HepG2 (cell line): ENCODE results near the gene ZCCHC3. TPM values are rescaled to one million over a fixed set of nuclear protein-coding genes. Genes with fewer than 3 reads are reported as not detected.

Experiments
- BHLHE40 ChIP-seq: IDR thresholded peaks from 2 replicates; pipeline ENCODE4 v1.6.1; 2011; ENCODE audit warnings: low read length, improper control_type of control experiment
- DMAP1 ChIP-seq: IDR thresholded peaks from 2 replicates; pipeline ENCODE4 v1.6.1; 2016
- HMGA1 ChIP-seq: sonication (generic); formaldehyde crosslinking; conservative IDR thresholded peaks from 2 replicates; pipeline ENCODE4 v1.4.0; 2020; ENCODE audit warnings: missing genetic modification reagents
- MEIS1 ChIP-seq: sonication (generic); formaldehyde crosslinking; IDR thresholded peaks from 2 replicates; pipeline ENCODE4 v1.9.0; 2021; ENCODE audit warnings: mild to moderate bottlenecking, missing genetic modification reagents, moderate library complexity, borderline replicate concordance
- NAIF1 ChIP-seq: sonication (generic); formaldehyde crosslinking; IDR thresholded peaks from 2 replicates; pipeline ENCODE4 v1.5.0; 2020; ENCODE audit warnings: mild to moderate bottlenecking, missing genetic modification reagents, borderline replicate concordance
- NFIB ChIP-seq: sonication (generic); formaldehyde crosslinking; IDR thresholded peaks from 2 replicates; pipeline ENCODE4 v1.9.0; 2021; ENCODE audit warnings: missing genetic modification reagents, mild to moderate bottlenecking, borderline replicate concordance
- NR2F2 ChIP-seq: IDR thresholded peaks from 2 replicates; pipeline ENCODE4 v1.6.1; 2012; ENCODE audit warnings: low read depth, inconsistent platforms, borderline replicate concordance
- PHF21A ChIP-seq: sonication (generic); formaldehyde crosslinking; IDR thresholded peaks from 2 replicates; pipeline ENCODE4 v1.5.0; 2020; ENCODE audit warnings: mild to moderate bottlenecking, missing genetic modification reagents
- REXO4 ChIP-seq: sonication (generic); formaldehyde crosslinking; IDR thresholded peaks from 2 replicates; pipeline ENCODE4 v1.8.0; 2022; ENCODE audit warnings: missing genetic modification reagents, mild to moderate bottlenecking, borderline replicate concordance
- WIZ ChIP-seq: sonication (generic); formaldehyde crosslinking; IDR thresholded peaks from 2 replicates; pipeline ENCODE4 v1.5.1; 2020; ENCODE audit warnings: mild to moderate bottlenecking, missing genetic modification reagents
- ZNF614 ChIP-seq: IDR thresholded peaks from 2 replicates; pipeline ENCODE4 v1.6.1; 2018; ENCODE audit warnings: missing biosample characterization, missing genetic modification reagents, inconsistent platforms, borderline replicate concordance
- ZNF782 ChIP-seq: sonication (generic); formaldehyde crosslinking; IDR thresholded peaks from 2 replicates; pipeline ENCODE4 v1.4.0; 2020; ENCODE audit warnings: missing genetic modification reagents, mild to moderate bottlenecking, borderline replicate concordance
- ZNF788 ChIP-seq: sonication (generic); formaldehyde crosslinking; IDR thresholded peaks from 2 replicates; pipeline ENCODE4 v1.5.0; 2020; ENCODE audit warnings: mild to moderate bottlenecking, missing genetic modification reagents, borderline replicate concordance
- ZSCAN9 ChIP-seq: IDR thresholded peaks from 2 replicates; pipeline ENCODE4 v1.6.1; 2016; ENCODE audit warnings: borderline replicate concordance
- polyA plus RNA-seq, 8 experiments: library from polyadenylated mRNA; depleted of rRNA in 3 of 8; stranded (reverse) in 7 of 8; unstranded in 1 of 8; fragments of >200 nt; fragmentation: Illumina TruSeq in 4 of 8; extraction: Trizol in 4 of 8; gene quantifications; 2 replicates each; pipeline versions ENCODE4 v1.2.1 to v1.2.3, GENCODE V29; 2011 to 2016; ENCODE audit warnings: low read depth in 4 of 8, missing spikeins in 1 of 8, mixed read lengths in 1 of 8; ENCODE audit not compliant: insufficient read depth in 1 of 8
- total RNA-seq, 5 experiments: library from RNA; depleted of rRNA; stranded (reverse); fragments of >200 nt; fragmentation: Illumina TruSeq; extraction: Trizol; gene quantifications; 2 replicates each; pipeline ENCODE4 v1.2.3, GENCODE V29; 2016; ENCODE audit warnings: low read depth in 1 of 5
- TF ChIP-seq, protein P1 (sequence below): sonication (generic); formaldehyde crosslinking; IDR thresholded peaks from 2 replicates; pipeline ENCODE4 v1.5.0; 2020; ENCODE audit warnings: mild to moderate bottlenecking, missing genetic modification reagents, borderline replicate concordance
- TF ChIP-seq, protein P2 (sequence below): sonication (generic); formaldehyde crosslinking; IDR thresholded peaks from 2 replicates; pipeline ENCODE4 v1.8.1; 2023; ENCODE audit warnings: missing genetic modification reagents, inconsistent platforms, borderline replicate concordance
- TF ChIP-seq, protein P3 (sequence below): sonication (generic); formaldehyde crosslinking; IDR thresholded peaks from 2 replicates; pipeline ENCODE4 v1.9.0; 2021; ENCODE audit warnings: missing genetic modification reagents, mild to moderate bottlenecking, borderline replicate concordance
- TF ChIP-seq, protein P4 (sequence below): sonication (generic); formaldehyde crosslinking; IDR thresholded peaks from 2 replicates; pipeline ENCODE4 v1.5.1; 2020; ENCODE audit warnings: missing genetic modification reagents, mild to moderate bottlenecking, borderline replicate concordance

Gene ZCCHC3
- total and polyA plus RNA-seq, 2 of the 13 experiments (the other 11 are each of a cell fraction or from before 2014, with no cell fraction given) = 46.6 to 63.0 TPM

DNA sequence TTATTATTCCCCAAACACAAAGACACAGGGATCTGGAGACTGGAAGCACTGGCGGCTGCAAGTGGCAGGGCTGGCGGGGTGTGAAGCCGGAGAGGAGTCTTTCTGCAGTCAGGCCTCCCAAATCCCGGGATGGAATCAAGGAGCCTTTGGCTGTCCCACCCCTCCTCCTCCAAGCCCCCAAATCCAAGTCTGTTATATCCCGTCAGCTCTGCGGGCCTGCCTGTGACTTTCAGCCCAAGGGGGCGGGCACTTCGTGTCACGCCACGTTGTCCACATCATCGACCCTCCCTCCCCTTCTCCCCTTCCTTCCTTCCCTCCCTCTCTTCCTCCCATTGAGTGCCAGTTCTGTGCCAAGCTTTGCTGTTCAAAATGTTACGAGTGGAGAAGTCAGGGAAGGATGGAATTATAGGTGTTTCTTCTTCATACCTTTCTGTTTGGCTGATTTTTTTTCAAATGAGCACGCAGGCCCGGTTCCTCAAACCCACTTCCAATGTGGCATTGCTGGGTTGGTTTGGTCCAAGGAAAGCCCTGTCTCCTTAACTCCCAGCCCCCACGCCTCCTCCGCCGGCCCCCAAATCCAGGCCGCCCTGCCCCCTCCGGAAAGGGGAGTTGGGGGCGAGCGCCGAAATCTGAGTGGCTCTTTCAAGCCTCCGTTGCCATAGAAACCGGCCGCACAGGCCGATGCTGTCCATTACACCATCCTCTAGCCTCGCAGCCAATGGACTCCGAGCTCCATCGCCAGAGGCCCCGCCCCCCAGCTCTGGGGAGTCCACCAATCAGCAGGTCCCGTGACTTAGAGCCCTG, 12.7 kb downstream of the ZCCHC3 start (continued):
- TF ChIP-seq, protein P1, sequence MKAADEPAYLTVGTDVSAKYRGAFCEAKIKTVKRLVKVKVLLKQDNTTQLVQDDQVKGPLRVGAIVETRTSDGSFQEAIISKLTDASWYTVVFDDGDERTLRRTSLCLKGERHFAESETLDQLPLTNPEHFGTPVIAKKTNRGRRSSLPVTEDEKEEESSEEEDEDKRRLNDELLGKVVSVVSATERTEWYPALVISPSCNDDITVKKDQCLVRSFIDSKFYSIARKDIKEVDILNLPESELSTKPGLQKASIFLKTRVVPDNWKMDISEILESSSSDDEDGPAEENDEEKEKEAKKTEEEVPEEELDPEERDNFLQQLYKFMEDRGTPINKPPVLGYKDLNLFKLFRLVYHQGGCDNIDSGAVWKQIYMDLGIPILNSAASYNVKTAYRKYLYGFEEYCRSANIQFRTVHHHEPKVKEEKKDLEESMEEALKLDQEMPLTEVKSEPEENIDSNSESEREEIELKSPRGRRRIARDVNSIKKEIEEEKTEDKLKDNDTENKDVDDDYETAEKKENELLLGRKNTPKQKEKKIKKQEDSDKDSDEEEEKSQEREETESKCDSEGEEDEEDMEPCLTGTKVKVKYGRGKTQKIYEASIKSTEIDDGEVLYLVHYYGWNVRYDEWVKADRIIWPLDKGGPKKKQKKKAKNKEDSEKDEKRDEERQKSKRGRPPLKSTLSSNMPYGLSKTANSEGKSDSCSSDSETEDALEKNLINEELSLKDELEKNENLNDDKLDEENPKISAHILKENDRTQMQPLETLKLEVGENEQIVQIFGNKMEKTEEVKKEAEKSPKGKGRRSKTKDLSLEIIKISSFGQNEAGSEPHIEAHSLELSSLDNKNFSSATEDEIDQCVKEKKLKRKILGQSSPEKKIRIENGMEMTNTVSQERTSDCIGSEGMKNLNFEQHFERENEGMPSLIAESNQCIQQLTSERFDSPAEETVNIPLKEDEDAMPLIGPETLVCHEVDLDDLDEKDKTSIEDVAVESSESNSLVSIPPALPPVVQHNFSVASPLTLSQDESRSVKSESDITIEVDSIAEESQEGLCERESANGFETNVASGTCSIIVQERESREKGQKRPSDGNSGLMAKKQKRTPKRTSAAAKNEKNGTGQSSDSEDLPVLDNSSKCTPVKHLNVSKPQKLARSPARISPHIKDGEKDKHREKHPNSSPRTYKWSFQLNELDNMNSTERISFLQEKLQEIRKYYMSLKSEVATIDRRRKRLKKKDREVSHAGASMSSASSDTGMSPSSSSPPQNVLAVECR = peak; percentile 84; the same call in 1 of the 2 replicates
- TF ChIP-seq, protein P2, sequence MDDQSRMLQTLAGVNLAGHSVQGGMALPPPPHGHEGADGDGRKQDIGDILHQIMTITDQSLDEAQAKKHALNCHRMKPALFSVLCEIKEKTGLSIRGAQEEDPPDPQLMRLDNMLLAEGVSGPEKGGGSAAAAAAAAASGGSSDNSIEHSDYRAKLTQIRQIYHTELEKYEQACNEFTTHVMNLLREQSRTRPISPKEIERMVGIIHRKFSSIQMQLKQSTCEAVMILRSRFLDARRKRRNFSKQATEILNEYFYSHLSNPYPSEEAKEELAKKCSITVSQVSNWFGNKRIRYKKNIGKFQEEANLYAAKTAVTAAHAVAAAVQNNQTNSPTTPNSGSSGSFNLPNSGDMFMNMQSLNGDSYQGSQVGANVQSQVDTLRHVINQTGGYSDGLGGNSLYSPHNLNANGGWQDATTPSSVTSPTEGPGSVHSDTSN = no peak
- TF ChIP-seq REXO4 (no peak), NFIB (no peak), NAIF1 (CRISPR knock-in tag) (no peak), BHLHE40 (0 out of 2 replicates have a peak, but pooled peaks have one; percentile 8), ZNF782 (peak; percentile 87; the same call in 1 of the 2 replicates), ZSCAN9 (CRISPR knock-in tag) (no peak; the same call in 1 of the 2 replicates), ZNF788 (CRISPR knock-in tag) (peak; percentile 84), DMAP1 (CRISPR knock-in tag) (peak; percentile 64; the same call in 1 of the 2 replicates), ZNF614 (peak; percentile 53; the same call in 1 of the 2 replicates), WIZ (0 out of 2 replicates have a peak, but pooled peaks have one; percentile 82), PHF21A (no peak), MEIS1 (no peak), NR2F2 (no peak), HMGA1 (CRISPR knock-in tag) (no peak)
- TF ChIP-seq, protein P3, sequence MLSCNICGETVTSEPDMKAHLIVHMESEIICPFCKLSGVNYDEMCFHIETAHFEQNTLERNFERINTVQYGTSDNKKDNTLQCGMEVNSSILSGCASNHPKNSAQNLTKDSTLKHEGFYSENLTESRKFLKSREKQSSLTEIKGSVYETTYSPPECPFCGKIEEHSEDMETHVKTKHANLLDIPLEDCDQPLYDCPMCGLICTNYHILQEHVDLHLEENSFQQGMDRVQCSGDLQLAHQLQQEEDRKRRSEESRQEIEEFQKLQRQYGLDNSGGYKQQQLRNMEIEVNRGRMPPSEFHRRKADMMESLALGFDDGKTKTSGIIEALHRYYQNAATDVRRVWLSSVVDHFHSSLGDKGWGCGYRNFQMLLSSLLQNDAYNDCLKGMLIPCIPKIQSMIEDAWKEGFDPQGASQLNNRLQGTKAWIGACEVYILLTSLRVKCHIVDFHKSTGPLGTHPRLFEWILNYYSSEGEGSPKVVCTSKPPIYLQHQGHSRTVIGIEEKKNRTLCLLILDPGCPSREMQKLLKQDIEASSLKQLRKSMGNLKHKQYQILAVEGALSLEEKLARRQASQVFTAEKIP (CRISPR knock-in tag) = no peak
- TF ChIP-seq, protein P4, sequence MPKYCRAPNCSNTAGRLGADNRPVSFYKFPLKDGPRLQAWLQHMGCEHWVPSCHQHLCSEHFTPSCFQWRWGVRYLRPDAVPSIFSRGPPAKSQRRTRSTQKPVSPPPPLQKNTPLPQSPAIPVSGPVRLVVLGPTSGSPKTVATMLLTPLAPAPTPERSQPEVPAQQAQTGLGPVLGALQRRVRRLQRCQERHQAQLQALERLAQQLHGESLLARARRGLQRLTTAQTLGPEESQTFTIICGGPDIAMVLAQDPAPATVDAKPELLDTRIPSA (CRISPR knock-in tag) = peak; percentile 81; the same call in 1 of the 2 replicates
